HG03196 (cell line): ENCODE data around the gene HNRNPUL2.
"Not testable (repeated sequence)": the region's sequence is repeated elsewhere in the genome, so short reads cannot be mapped to it uniquely, and the experiment has no call there.

Experiments
- ATAC-seq: cut with Tn5 transposase; IDR thresholded peaks from one replicate; pipeline ENCODE4 v1.9.1; 2021; ENCODE audit not compliant: unreplicated experiment

The HNRNPUL2 gene

GRCh38 chr11:62705880-62706849, 21.1 kb downstream of the HNRNPUL2 start:
- ATAC-seq: peak; percentile 55

- no peak for ATAC-seq
These were observed 21.8 kb downstream of the HNRNPUL2 start for GRCh38 chr11:62705413-62705812.

DNA sequence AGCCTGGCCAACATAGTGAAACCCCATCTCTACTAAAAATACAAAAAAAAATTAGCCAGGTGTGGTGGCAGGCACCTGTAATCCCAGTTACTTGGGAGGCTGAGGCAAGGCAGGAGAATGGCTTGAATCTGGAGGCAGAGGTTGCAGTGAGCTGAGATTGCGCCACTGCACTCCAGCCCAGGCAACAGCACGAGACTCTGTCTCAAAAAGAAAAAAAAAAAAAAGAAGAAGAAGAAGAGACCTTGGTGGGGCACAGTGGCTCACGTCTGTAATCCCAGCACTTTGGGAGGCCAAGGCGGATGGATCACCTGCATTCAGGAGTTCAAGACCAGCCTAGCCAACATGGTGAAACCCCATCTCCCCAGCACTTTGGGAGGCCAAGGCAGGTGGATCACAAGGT, 23.3 kb downstream of the HNRNPUL2 start:
- ATAC-seq: not testable (repeated sequence)

GRCh38 chr11:62702246-62702645, 25.0 kb downstream of the HNRNPUL2 start:
- ATAC-seq: no peak

DNA sequence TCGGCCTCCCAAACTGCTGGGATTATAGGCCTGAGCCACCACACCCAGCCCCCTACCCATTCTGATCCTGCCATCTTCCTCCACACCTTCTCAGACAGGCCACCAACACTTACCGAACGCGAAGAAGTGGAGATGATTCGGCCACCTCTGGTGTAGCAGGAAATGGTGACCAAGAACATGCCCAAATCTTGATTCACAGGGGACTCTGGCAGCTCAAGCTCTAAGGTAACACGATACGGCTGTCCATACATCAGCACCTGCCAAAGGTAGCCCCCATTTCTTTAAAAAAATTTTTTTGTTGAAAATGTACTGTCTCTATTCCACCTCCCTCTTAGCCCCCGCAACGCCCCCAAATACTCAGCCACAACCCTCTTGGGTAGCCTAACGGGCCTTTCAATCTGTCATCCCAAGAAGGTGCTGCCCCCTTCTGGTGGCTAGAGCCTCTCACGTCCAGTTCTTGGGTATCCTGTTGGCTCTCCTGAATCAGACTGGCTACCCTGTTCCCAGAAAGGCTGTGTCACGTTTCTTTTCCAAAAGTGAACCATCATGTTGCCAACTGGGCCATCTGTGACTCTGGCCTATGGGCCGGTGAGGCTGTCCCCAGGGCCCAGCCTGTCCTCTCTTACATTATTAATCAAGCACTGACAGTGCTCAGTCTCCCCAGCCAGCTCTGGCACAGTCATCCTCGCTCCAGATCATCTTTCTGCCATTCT, 32.6 kb downstream of the HNRNPUL2 start:
- ATAC-seq: no peak

DNA sequence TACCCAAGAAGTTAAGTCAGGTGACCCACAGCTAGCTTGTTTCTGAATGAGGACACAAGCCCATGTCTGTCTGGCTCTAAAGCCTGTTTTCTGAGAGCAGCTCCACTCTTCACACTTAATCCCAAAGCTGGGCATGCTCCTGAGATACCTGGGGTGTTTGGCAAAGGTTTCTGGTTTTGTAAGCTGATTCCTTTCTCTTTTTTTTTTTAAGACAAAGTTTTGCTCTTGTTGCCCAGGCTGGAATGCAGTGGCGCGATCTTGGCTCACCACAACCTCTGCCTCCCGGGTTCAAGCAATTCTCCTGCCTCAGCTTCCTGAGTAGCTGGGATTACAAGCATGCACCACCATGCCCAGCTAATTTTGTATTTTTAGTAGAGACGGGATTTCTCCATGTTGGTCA, 33.6 kb downstream of the HNRNPUL2 start:
- ATAC-seq: not testable (repeated sequence)

DNA sequence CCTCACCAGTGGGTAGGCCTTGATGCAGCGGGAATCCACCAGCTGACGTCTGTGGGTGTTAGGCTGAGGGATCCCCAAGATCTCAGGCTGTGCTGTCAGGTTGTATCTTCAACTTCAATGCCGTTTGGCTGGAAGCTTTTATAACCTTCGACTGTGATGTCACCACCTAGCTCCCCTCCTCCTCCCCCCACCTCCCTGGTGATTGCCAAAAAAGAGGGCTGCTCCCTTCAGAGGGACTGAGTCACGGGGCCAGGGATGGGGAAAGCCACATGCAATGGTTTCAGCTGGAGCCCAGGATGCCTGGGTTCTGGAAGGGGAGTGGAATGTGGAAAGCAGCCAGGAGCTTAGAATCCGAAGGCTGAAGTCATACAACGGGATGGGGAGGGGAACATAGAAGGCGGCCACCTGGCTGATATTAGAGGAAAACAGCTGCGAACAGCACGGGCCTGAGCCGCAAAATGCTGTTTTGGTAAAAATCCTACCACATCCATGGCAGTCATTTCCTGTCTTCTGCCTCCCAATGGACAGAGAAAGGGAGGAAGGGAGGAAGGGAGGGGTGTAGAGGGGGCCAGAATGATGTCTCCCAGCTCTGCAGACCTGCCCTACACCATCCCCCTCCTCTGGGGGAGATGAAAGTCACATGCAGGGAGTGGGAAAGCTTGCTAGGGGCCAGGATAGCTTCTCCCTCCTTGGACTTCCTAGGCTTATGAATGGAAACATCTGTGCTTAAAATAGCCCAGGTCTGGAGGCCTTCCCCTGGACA, 37.7 kb downstream of the HNRNPUL2 start, which contains the start of gene LRRN4CL:
Gene LRRN4CL, minus strand, starts transcription at position 110 of the 763 bp plus-strand sequence. CDS start 1,022 bp downstream, outside the sequence.
- no peak for ATAC-seq

GRCh38 chr11:62688491-62688890, 38.8 kb downstream of the HNRNPUL2 start:
- no peak for ATAC-seq

DNA sequence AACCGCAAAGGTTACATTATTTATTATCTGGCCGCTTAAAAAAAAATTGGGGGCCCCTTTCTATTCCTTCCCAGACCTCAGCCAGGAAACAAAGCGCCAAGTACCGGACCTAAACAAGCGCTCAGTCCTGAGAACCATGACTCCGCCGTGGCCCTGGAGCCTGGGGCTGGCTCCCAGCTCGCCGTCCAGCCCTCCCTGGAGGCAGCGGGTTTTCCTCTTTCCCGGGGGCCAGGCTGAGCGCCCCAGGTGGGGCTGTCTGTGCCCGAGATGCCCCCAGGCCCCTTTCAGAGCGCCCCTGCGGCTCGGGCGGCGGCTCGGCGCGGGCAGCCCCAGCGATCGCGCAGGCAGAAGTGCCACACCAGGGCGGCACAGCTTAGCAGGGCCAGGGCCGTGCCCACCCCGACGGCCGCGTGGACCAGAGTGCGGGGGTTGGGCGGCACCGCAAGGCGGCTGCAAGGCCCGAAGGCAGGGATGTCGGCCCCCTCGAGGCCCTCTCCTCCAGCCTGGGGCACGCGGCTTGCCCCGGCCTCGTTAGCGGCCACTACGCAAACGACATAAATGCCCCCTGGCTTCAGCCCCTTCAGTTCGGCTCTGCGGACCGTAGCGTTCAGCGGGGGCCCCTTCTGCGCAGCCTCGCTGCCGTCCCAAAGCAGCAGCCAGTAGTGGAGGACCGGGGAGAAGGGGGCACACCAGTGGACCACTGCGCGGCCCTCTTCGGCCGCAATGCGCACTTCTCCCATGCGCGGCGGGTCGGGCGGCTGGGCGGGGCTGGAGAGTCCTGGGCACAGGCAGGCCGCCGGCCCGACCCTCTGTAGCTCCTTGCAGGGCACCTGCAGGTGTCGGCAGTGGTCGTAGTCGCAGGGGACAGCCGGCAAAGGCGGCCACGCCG, 39.5 kb downstream of the HNRNPUL2 start:
- no peak for ATAC-seq

DNA sequence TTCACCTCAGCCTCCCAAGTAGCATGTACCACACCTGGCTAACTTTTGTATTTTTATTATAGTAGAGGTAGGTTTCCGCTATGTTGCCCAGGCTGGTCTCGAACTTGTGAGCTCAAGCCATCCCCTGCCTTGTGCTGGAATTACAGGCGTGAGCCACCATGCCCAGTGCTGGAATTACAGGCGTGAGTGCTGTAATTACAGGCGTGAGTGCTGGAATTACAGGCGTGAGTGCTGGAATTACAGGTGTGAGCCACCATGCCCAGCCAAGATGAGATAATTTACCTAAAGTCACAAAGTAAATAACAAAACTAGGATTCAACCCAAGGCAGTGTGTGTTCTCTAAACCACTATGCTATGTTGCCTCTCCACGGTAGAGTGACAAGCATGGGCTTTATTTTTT, 44.7 kb downstream of the HNRNPUL2 start:
- ATAC-seq: no peak

DNA sequence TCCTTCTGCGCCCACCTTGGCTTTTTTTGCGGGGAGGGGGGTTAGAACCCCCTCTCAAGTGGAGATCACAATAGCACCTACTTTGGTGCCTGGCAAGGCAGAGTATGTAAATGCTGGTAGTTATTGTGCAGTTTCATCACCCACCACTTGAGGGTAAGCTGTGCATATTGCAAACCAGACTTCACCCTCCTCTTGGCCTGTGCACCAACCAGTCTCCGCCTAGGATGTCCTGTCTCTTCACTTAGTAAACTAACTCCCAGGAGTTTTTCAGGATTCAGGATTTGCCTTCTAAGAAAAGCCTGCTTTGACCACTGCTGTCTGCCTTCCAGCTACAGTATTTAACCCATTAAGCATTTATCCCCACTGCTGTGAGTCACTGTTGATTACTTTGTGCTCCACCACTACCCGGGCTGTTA, 46.4 kb downstream of the HNRNPUL2 start:
- ATAC-seq: peak; percentile 59

GRCh38 chr11:62678770-62679696, 48.2 kb downstream of the HNRNPUL2 start, which contains the start of gene UBXN1:
UBXN1 (minus strand) TSS chr11:62679073; CDS start chr11:62678923, 150 bp downstream.
- ATAC-seq: peak; percentile 72

DNA sequence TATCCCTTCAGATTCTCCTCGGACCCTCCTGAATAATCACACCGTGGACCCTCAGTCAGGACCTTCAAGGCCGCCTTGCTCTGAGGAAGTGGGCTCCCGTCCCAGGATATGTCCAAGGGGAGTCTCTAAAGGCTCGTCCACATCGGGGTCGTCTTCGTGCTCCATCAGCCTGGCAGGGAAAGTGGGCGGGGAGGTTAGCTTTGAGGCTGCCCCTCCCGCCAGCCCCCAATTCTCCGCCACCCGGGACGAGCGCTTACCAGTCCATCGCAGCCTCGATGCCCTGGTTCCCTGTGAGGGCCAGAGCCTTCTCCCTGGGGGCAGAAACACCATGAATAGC, 48.9 kb downstream of the HNRNPUL2 start:
- no peak for ATAC-seq

DNA sequence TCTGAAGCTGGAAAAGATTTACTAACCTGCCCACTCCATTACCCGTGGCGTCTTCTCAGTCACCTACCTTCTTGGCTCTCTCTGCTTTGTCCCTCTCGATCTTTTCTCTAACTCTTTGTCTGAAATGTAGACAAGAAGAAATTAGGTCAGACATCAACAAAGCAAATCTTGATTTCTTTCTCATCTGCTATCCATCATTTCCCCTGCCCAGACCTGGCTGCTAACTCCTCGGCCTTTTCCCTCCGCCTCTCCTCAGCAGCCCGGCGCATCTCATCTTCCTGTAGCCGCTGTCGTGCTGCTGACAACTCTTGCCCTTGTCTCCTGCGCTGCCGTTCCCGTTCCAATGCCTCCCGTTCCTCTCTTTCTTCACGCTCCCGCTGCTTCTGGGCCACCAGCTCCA, 49.5 kb downstream of the HNRNPUL2 start:
- no peak for ATAC-seq

- ATAC-seq: no peak
These were observed 50.1 kb downstream of the HNRNPUL2 start for GRCh38 chr11:62677156-62677555.

DNA sequence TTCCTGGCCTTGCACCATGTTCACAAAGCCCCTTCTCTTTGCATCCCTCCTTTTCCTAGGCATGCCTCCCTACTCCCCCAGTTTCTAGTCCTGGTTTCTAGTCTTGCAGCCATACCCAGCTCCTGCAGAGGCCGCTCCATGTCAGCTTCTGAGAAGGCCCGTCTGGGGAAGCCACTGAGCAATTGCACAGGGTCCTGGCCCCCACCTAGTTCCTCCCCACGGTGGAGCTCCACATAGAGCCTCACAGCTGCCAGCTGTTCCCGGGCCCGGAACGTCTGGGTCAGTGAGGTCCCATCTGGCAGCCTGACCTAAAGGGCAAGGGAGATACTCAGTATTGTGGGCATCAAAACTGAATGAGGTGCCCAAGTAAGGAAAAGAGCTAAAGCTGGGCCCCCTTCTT, 50.6 kb downstream of the HNRNPUL2 start:
- no peak for ATAC-seq

DNA sequence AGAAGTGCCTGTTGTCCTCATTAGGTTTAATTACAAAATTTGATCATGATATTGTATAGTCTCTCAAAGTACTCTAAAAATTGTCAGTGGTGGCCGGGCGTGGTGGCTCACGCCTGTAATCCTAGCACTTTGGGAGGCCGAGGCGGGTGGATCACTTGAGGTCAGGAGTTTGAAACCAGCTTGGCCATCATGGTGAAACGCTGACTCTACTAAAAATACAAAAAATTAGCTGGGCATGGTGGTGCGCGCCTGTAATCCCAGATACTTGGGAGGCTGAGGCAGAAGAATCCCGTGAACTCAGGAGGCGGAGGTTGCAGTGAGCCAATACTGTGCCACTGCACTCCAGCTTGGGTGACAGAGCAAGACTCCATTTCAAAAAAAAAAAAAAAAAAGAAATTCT, 51.8 kb downstream of the HNRNPUL2 start:
- ATAC-seq: not testable (repeated sequence)

DNA sequence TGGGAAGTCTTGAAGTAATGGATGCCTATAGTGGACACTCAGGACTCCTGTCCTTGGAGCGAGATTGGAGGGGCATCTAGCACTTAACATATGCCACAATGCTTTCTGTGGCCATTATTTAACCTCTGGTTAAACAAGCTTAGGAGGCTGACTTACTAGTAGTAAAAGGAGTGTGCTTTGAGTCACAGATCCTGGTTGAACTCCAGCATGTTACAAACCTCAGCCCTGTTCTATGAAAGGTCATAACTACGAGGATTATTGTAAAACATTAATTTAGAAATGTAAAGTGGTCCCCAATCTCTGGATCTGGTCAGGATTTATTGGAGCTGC, 54.1 kb downstream of the HNRNPUL2 start:
- ATAC-seq: no peak
